SU-DHL-6 (cell line): ENCODE measurements around the gene SPOCK1.

Source experiments
- H2AFZ ChIP-seq: fragments of 200-600 bp; sonication (generic); 2 replicates; pipeline ENCODE4 v1.6.1; 2014; ENCODE audit warnings: low read depth, mild to moderate bottlenecking, moderate library complexity, mixed read lengths, antibody characterized with exemption, low read length; ENCODE audit not compliant: severe bottlenecking
- H3F3A ChIP-seq: fragments of 200-600 bp; shearing (Covaris generic); 2 replicates; pipeline ENCODE4 v1.6.0; 2016; ENCODE audit warnings: antibody characterized with exemption, mild to moderate bottlenecking; ENCODE audit not compliant: insufficient read depth
- H3K27ac ChIP-seq: fragments of 200-600 bp; sonication (generic); 2 replicates; pipeline ENCODE4 v1.5.1; 2016; ENCODE audit warnings: low read depth, mild to moderate bottlenecking, low read length, moderate library complexity, mixed read lengths
- H3K27me3 ChIP-seq: fragments of 200-600 bp; sonication (generic), shearing (Covaris generic); 2 replicates; pipeline ENCODE4 v1.6.0; 2014; ENCODE audit warnings: mild to moderate bottlenecking, low read length
- H3K36me3 ChIP-seq: fragments of 200-600 bp; sonication (generic); 2 replicates; pipeline ENCODE4 v1.6.1; 2014; ENCODE audit warnings: mild to moderate bottlenecking, low read length, mixed read lengths
- H3K4me2 ChIP-seq: fragments of 300-600, 200-600 bp; shearing (Covaris generic), sonication (generic); 2 replicates; pipeline ENCODE4 v1.6.0; 2014; ENCODE audit warnings: low read length, low read depth, mild to moderate bottlenecking; ENCODE audit not compliant: poor library complexity, severe bottlenecking
- H3K4me3 ChIP-seq: fragments of 200-600 bp; sonication (generic); 2 replicates; pipeline ENCODE4 v1.5.1; 2014; ENCODE audit warnings: antibody characterized with exemption, low read length, mild to moderate bottlenecking, mixed read lengths; ENCODE audit not compliant: insufficient read depth, poor library complexity, severe bottlenecking
- H3K79me2 ChIP-seq: fragments of 200-600 bp; sonication (generic); 2 replicates; pipeline ENCODE4 v1.6.1; 2014; ENCODE audit warnings: mild to moderate bottlenecking, low read length, moderate library complexity; ENCODE audit not compliant: insufficient read depth
- H3K9ac ChIP-seq: fragments of 200-600 bp; sonication (generic); 2 replicates; pipeline ENCODE4 v1.7.0; 2014; ENCODE audit warnings: mild to moderate bottlenecking, low read length
- H3K9me2 ChIP-seq: fragments of 200-600 bp; sonication (generic); replicated peaks from 2 replicates; pipeline ENCODE4 v1.6.1; 2014; ENCODE audit warnings: low read length; ENCODE audit not compliant: insufficient read depth
- H3K9me3 ChIP-seq: fragments of 200-600 bp; sonication (generic); 2 replicates; pipeline ENCODE4 v1.6.1; 2014; ENCODE audit warnings: low read length, mixed read lengths; ENCODE audit not compliant: insufficient read depth
- H4K20me1 ChIP-seq: fragments of 200-600 bp; sonication (generic); 2 replicates; pipeline ENCODE4 v1.6.1; 2014; ENCODE audit warnings: low read depth, mild to moderate bottlenecking, antibody characterized with exemption, low read length, moderate library complexity, mixed read lengths
- EZH2phosphoT487 ChIP-seq: fragments of 200-600 bp; sonication (generic), shearing (Covaris generic); conservative IDR thresholded peaks from 2 replicates; pipeline ENCODE4 v1.6.1; 2018; ENCODE audit warnings: mild to moderate bottlenecking, antibody characterized with exemption, low read length, moderate library complexity, mixed read lengths
- TF ChIP-seq, protein P1 (sequence below): fragments of 200-600 bp; sonication (generic); IDR thresholded peaks from one replicate; pipeline ENCODE4 v1.5.1; 2017; ENCODE audit warnings: antibody characterized with exemption, mild to moderate bottlenecking, low read length, moderate library complexity; ENCODE audit not compliant: insufficient read depth, poor library complexity, severe bottlenecking

The SPOCK1 gene

GRCh38 chr5:137023371-137023770, 475.8 kb downstream of the SPOCK1 start:
- H3K9me3 ChIP-seq, result no peaks in the 10 kb centered on the region
- no peaks in the 10 kb centered on the region for H3K36me3 ChIP-seq
- no peaks in the 10 kb centered on the region for H3K27me3 ChIP-seq

GRCh38 chr5:137022725-137023124, 476.4 kb downstream of the SPOCK1 start:
- Histone ChIP-seq H3K4me2 (peak overlapping the region; percentile 37), H3K79me2 (no peaks in the 10 kb centered on the region), H3K9ac (no peak overlapping the region), H3F3A (no peaks in the 10 kb centered on the region), H3K27ac (no peak overlapping the region), H4K20me1 (no peaks in the 10 kb centered on the region), H3K9me2 (no peaks in the 10 kb centered on the region), H3K36me3 (no peaks in the 10 kb centered on the region), H3K27me3 (no peaks in the 10 kb centered on the region), H2AFZ (peak overlapping the region; percentile 69), H3K9me3 (no peaks in the 10 kb centered on the region), H3K4me3 (no peak overlapping the region)
- no peak for TF ChIP-seq EZH2phosphoT487
- TF ChIP-seq, protein P1, sequence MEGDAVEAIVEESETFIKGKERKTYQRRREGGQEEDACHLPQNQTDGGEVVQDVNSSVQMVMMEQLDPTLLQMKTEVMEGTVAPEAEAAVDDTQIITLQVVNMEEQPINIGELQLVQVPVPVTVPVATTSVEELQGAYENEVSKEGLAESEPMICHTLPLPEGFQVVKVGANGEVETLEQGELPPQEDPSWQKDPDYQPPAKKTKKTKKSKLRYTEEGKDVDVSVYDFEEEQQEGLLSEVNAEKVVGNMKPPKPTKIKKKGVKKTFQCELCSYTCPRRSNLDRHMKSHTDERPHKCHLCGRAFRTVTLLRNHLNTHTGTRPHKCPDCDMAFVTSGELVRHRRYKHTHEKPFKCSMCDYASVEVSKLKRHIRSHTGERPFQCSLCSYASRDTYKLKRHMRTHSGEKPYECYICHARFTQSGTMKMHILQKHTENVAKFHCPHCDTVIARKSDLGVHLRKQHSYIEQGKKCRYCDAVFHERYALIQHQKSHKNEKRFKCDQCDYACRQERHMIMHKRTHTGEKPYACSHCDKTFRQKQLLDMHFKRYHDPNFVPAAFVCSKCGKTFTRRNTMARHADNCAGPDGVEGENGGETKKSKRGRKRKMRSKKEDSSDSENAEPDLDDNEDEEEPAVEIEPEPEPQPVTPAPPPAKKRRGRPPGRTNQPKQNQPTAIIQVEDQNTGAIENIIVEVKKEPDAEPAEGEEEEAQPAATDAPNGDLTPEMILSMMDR, result no peak

More at GRCh38 chr5:137023371-137023770, 475.8 kb downstream of the SPOCK1 start:
- peak overlapping the region; percentile 69 for H2AFZ ChIP-seq
- H3K4me3 ChIP-seq, result no peak overlapping the region
- TF ChIP-seq, protein P1, result no peak
- TF ChIP-seq EZH2phosphoT487, result no peak
- no peak overlapping the region for H3K27ac ChIP-seq
- no peaks in the 10 kb centered on the region for H4K20me1 ChIP-seq
- H3F3A ChIP-seq, result no peaks in the 10 kb centered on the region
- H3K9ac ChIP-seq, result no peak overlapping the region
- H3K4me2 ChIP-seq, result peak overlapping the region; percentile 37
- H3K9me2 ChIP-seq, result no peaks in the 10 kb centered on the region
- H3K79me2 ChIP-seq, result no peaks in the 10 kb centered on the region

GRCh38 chr5:137022043-137022442, 477.1 kb downstream of the SPOCK1 start:
- Histone ChIP-seq H3K79me2 (no peaks in the 10 kb centered on the region), H3F3A (no peaks in the 10 kb centered on the region), H4K20me1 (no peaks in the 10 kb centered on the region), H3K9me2 (no peaks in the 10 kb centered on the region), H3K27me3 (no peaks in the 10 kb centered on the region), H3K4me2 (no peak overlapping the region), H3K9me3 (no peaks in the 10 kb centered on the region), H2AFZ (no peak overlapping the region), H3K4me3 (no peak overlapping the region), H3K27ac (no peak overlapping the region), H3K36me3 (no peaks in the 10 kb centered on the region), H3K9ac (no peak overlapping the region)
- TF ChIP-seq, protein P1, result no peak
- TF ChIP-seq EZH2phosphoT487, result no peak
